ENCODE measurements around the gene SP9. TPM values are rescaled to one million over a fixed set of nuclear protein-coding genes. Genes with fewer than 3 reads are reported as not detected.
"Not testable (repeated sequence)": the region's sequence is repeated elsewhere in the genome, so short reads cannot be mapped to it uniquely, and the experiment has no call there.

Gene SP9
- total RNA-seq, 1 donor from 2014 or later, result not detected

DNA sequence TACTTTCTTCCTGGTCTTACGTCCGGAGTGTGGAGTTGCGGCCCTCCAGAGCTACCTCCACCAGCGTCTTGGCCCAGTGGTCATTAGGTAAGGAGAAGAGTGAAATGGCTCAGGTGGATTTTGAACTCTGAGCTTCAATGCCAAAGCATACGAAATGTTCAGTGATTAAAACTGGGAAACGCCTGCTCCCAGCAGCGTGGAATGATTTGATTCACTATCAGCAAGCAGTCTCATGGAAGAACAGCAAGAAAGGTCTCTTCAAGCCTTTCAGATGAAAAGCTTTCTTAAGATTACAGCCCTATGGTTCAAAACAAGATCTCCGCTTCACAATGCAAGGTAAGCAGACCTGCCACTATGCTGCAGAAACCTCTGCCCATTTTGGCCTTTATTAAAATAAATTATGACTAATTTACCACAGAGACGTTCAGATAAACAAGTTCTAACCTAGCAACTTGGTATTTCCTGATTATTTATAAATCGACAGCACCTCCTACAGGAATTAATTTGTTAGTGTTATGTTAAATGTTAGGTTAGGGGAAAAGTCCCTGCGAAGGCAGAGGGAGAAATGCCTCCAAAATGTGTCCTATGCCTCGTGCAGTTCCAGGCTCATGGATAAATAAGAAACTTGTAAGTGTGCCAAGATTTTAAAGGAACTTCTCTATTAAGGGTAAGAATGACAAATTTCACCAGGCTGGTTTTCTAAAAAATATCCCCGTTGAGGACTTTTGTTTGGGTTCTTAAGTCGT lies 10.1 kb downstream of the SP9 start:
- peak; percentile 64 for DNase-seq

- DNase-seq, result no peak
Measured at GRCh38 chr2:174350018-174350417, 15.3 kb downstream of the SP9 start.

- DNase-seq, result no peak
Measured at GRCh38 chr2:174350593-174351181, 15.9 kb downstream of the SP9 start.

GRCh38 chr2:174353004-174353403 lies 18.2 kb downstream of the SP9 start:
- no peak for DNase-seq

GRCh38 chr2:174356347-174356746 lies 21.6 kb downstream of the SP9 start:
- DNase-seq, result no peak

GRCh38 chr2:174359663-174360062 lies 24.9 kb downstream of the SP9 start:
- DNase-seq, result not testable (repeated sequence)

DNA sequence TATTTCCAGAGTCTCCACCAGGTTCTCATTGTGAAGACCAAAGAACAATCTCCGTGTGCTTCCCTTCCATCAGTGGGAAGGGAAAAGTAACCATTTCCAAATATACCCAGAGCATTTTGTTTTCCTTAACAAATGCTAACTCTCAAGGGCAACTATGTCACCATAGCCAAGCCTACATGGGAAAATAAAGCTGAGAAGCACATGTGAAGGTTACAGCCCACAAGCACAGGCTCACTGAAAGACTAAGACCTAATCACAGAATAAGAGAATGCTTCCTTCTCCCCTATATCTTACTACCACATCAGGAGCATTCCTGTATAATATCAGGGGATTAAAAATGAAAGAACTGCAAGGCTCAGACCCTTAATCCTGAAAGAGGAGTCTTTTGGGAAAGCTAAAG lies 28.2 kb downstream of the SP9 start:
- no peak for DNase-seq

- not testable (repeated sequence) for DNase-seq
Measured at GRCh38 chr2:174363492-174364225, 28.9 kb downstream of the SP9 start.

DNA sequence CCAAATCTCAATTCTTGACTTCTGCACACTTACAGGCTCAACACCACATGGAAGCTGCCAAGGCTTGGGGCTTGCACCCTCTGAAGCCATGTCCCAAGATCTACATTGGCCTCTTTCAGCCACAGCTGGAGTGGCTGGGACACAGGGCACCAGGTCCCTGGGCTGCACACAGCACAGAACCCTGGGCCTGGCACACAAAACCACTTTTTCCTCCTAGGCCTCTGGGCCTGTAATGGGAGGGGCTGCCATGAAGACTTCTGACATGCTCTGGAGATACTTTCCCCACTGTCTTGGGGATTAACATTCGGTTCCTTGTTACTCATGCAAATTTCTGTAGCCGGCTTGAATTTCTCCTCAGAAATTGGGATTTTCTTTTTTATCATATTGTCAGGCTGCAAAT lies 29.9 kb downstream of the SP9 start:
- no peak for DNase-seq

DNA sequence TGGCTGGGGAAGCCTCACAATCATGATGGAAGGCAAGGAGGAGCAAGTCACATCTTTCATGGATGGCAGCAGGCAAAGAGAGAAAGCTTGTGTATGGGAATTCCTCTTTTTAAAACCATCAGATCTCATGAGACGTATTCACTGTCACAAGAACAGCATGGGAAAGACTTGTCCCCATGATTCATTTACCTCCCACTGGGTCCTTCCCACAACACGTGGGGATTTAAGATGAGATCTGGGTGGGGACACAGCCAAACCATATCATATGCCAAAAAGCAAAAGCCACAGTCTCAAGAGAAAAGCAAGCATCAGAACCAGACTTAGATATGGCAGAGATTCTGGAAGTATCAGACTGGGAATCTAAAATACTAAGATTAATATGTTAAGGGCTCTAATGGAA lies 30.8 kb downstream of the SP9 start:
- no peak for DNase-seq

DNA sequence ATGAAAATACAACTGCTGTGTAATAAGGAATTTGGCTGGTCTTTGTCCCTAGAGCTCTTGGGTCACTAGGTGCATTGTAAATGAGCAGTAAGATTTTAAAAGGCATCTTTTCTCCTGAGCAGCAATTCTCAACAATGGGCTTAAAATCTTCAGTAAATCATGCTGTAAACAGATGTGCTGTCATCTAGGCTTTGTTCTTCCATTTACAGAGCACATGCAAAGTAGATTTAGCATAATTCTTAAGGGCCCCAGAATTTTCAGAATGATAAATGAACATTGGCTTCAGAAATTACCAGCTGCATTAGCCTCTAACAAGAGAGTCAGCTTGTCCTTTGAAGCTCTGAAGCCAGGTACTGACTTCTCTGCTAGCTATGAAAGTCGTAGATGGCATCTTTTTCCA lies 33.9 kb downstream of the SP9 start:
- DNase-seq, result no peak

DNA sequence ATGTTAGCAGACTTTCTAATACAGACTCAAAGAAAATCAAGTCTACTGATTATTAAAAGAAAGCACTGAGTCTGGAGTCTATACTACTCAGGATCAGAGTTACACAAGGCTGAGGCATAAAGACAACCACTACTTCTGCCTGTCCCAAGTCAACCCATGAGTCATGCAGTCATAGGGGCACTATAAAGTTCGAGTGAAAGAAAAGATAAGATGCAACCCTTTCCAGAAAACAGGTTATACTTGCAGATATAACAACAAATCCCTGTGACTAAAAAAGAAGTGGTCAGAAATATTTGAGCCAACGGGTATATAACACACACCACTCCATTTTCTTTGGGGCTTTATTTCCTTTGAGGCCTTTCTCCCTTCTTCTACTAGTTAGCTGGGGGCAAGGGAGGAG lies 42.2 kb downstream of the SP9 start:
- DNase-seq, result no peak

DNA sequence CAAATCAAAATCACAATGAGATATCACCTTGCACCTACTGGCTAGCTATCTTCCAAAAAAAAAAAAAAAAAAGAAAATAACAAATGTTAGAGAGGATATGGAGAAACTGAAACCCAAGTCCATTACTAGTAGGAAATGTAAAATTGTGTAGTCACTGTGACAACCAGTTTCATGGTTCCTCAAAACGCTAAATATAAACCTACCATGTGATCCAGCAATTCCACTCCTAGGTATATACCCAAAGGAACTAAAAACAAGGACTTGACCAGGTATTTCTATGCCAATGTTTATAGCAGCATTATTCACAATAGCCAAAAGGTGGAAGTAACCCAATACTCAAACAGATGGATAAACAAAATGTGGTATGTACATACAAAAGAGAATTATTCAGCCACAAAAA lies 49.0 kb downstream of the SP9 start:
- DNase-seq, result no peak

DNA sequence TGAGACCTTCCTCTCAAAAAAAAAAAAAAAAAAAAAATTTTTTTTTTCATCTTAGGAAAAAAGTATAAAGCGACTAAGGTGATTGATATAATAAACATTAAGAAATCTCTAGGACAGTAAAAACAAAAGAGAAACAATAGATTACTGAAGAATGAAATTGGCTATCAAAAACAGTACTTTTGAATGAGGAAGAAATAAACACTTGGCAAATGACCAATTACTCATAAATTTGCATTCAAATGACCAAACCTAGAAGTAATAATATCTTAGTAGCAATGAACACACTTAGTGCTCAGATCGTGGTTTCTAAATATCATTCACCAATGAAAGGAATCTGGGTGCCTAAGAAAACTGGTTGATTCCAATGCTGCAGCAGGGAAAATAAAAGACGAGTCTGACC lies 50.4 kb downstream of the SP9 start:
- DNase-seq, result no peak

Other genes starting within 250 kb of the SP9 start
- 85.6 and 139 TPM in 2 replicates for gene OLA1, start 86.4 kb upstream of the SP9 start, total RNA-seq
- 24.0 and 31.6 TPM in 2 replicates for gene SCRN3, start 60.8 kb downstream of the SP9 start, total RNA-seq
- 0.93 and 1.0 TPM in 2 replicates for gene GPR155, start 152.1 kb downstream of the SP9 start, total RNA-seq